ENCODE results near the gene BRD3OS.

BRD3OS gene

DNA sequence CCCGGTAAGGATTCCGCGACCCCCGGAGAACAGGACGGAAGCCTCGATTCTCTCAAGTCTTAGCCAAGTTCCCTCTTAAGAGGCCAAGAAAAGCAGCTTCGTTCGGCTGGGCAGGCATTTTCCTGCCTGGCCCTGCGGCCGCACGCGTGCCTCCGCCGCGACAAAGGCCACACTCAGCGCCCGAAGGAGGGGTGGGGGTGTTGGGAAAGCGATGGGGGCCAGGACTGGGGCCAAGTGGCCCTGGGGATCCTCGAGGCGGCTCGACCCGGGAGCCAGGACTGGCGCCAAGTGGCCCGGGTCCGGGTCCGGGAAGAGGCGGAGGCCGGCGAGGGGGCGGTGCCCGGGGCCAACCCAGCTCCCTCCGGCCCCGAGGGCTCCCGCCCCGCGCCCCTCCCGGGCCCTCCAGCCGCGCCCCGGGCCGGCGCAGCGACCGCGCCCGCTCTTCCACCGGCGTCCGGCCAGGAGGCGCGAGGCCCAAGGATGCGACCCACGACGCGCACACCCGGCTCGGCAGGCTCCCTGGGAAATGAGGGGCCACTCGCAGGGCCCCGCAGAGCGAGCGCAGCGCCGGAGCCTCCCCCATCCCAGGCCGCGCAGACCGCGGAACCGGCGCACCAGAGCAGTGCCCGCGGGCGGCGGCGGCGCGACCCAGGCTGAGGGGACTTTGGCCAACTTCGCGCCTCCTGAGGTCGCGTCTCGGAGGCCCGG, 33.9 kb upstream of the BRD3OS start:
- no peaks in the 10 kb centered on the region for H3K36me3 ChIP-seq (ENCODE audit: control insufficient read depth, insufficient read depth, low read length)
- peaks cover 35% of the 10 kb centered on the region for H3K4me1 ChIP-seq (ENCODE audit: control insufficient read depth, insufficient read depth, low read length)
- H3K9me3 ChIP-seq (ENCODE audit: control insufficient read depth, low read length), result no peaks in the 10 kb centered on the region
- peaks cover 4% of the 10 kb centered on the region for H3K27me3 ChIP-seq (ENCODE audit: control insufficient read depth, insufficient read depth, low read length)
- H3K9ac ChIP-seq (ENCODE audit: low read length), result peak overlapping the region; percentile 57
- no peak overlapping the region for H3K4me3 ChIP-seq (ENCODE audit: low read length)

DNA sequence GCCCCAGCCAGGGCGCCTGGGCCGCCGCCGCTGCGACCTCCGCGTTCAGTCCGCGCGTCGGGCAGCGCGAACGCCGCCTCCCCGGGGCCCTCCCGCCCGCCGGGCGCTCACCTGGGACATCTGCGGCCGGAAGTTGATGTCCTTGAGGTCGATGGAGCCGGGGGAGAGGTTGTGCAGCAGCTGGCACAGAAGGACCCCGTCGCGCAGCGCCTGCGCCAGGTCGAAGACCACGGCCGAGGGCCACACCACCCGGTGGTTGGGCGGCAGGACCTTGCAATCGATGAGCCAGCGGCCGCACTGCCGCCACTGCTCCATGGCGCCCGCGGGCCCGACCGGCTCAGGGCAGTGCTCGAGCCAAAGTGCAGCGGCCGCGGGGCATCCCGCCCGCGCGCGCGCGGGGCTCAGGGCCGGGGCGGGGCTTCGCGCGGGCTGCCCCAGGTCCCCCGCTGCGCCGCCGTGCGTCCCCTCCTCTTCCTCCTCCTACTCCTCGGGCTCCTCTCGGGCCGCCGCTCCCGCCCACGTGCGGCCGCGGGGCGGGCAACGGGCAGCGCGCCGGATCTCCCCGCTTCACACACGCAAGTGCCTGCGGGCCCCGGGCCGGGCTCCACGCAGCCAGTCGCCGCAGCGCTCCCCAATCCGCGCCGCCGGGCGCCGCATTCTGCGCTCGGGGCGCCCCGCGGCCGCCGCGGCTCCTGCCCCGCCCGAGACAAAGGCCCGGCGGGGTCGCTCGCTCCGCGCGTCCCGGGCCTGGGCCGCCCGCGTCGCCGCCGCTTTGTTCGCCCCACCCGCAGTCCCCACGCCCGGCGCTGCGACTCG, 33.1 kb upstream of the BRD3OS start, which contains the start of gene VAV2:
Gene VAV2, minus strand, starts transcription at position 361 of the 816 bp plus-strand sequence. Its CDS starts 46 bp downstream, at position 315.
- no peaks in the 10 kb centered on the region for H3K36me3 ChIP-seq (ENCODE audit: control insufficient read depth, insufficient read depth, low read length)
- H3K4me1 ChIP-seq (ENCODE audit: control insufficient read depth, insufficient read depth, low read length), result peaks cover 35% of the 10 kb centered on the region
- peak within 1 kb of the TSS; percentile 82 for H3K4me3 ChIP-seq (ENCODE audit: low read length)
- H3K9ac ChIP-seq (ENCODE audit: low read length), result peak within 1 kb of the TSS; percentile 76
- H3K9me3 ChIP-seq (ENCODE audit: control insufficient read depth, low read length), result no peaks in the 10 kb centered on the region
- peaks cover 4% of the 10 kb centered on the region for H3K27me3 ChIP-seq (ENCODE audit: control insufficient read depth, insufficient read depth, low read length)

DNA sequence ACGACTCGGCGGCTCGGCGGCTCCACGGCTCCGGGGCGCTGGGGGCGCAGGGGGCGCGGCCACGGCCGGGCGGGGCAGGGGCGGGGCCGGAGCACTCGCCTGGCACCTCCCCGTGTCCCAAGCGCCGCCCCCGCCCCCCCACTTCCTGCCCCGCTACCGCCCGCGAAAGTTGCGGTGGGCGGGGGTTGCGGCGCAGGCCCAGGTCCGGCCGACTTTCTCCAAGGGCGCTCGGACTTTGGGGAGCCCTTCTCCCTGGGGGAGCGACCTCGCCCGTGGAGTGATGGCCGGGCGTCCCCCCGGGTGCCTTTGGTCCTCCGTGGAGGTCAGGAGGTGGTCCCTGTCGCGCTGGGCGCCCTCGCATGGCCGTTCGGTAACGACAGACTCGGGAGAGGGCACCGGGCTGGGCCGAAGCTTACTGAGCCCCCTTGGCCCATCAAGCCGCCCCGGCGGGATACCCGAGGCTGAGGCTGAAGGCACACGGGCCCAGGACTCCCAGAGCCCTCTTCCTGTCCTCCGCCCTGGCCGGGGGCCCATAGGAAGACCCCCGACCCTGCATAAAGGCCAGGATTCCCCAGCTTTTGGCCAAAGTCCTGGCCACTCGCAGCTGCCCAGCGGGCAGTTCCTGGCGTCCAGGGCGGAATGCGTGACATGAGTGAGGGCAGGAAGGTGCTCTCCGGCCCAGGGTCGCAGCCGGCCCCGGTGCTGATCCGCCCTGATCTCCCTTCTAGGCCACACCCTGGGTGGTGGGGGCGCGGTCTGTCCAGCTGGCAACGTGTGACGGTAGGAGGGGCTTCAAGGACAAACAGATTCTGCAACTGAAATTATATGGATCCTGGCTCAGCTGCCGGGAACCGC, 32.3 kb upstream of the BRD3OS start:
- peaks cover 4% of the 10 kb centered on the region for H3K27me3 ChIP-seq (ENCODE audit: control insufficient read depth, insufficient read depth, low read length)
- H3K9ac ChIP-seq (ENCODE audit: low read length), result peak overlapping the region; percentile 76
- H3K9me3 ChIP-seq (ENCODE audit: control insufficient read depth, low read length), result no peaks in the 10 kb centered on the region
- no peaks in the 10 kb centered on the region for H3K36me3 ChIP-seq (ENCODE audit: control insufficient read depth, insufficient read depth, low read length)
- peaks cover 35% of the 10 kb centered on the region for H3K4me1 ChIP-seq (ENCODE audit: control insufficient read depth, insufficient read depth, low read length)
- peak overlapping the region; percentile 82 for H3K4me3 ChIP-seq (ENCODE audit: low read length)

DNA sequence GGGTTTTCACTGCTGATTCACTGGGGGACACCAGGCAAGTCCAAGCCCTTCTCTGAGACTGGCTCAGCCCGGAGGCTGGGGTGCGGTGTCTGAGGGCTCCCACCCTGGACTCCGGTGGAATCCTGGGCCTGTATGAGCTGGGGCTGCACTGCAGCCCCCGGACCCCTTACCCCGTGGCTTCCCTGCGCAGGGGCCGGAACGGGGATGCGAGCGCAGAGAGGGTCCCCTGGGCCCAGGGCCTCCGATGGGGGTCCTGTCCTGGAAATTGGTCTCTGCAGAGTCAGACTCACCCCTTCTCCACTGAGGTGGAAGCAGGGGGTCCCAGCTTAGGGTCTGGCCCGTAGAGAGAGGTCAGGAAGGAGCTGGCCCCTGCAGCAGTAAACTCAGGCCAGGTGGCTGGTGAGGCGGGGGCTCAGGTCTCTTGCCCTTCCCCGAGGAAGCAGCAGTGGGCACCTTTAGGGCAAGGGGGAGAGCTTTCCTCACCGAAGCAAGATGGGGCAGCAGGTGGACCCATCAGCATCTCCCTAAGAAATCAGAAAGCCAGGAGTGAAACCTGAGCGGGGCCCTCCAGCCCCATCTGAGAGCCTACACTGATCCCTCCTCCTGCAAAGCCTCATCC, 31.5 kb upstream of the BRD3OS start:
- no peaks in the 10 kb centered on the region for H3K9me3 ChIP-seq (ENCODE audit: control insufficient read depth, low read length)
- H3K4me3 ChIP-seq (ENCODE audit: low read length), result no peak overlapping the region
- peaks cover 4% of the 10 kb centered on the region for H3K27me3 ChIP-seq (ENCODE audit: control insufficient read depth, insufficient read depth, low read length)
- peaks cover 35% of the 10 kb centered on the region for H3K4me1 ChIP-seq (ENCODE audit: control insufficient read depth, insufficient read depth, low read length)
- peak overlapping the region; percentile 76 for H3K9ac ChIP-seq (ENCODE audit: low read length)
- no peaks in the 10 kb centered on the region for H3K36me3 ChIP-seq (ENCODE audit: control insufficient read depth, insufficient read depth, low read length)

DNA sequence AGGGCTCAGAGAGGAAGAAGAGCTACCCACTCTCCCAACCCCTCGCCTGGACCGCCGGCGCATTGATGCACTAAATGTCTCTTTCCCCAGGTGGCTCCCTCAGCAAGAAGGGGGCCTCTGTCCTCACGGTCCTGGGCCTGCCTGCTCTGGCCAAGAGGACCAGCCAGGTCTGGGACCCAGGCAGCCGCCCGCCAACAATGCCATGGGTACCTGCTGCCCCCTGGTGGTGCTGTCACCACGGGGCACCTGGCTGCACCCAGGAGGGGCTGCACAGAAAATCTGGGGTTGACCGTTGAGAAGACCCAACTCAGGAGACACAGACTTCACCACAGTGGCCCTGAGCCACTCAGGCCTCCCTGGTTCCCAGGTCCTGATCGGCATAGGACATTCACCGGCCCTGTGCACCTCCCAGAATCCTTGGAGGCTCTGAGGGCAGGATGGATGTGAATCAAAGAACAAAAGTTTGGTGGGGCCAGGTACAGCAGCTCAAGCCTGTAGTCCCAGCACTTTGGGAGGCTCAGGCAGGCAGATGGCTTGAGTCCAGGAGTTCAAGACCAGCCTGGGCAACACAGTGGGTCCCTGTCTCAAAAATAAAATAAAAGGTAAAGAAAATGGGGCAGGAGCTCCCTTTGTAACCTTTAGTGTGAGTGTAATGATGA, 30.8 kb upstream of the BRD3OS start:
- no peaks in the 10 kb centered on the region for H3K9me3 ChIP-seq (ENCODE audit: control insufficient read depth, low read length)
- H3K27me3 ChIP-seq (ENCODE audit: control insufficient read depth, insufficient read depth, low read length), result peaks cover 4% of the 10 kb centered on the region
- no peaks in the 10 kb centered on the region for H3K36me3 ChIP-seq (ENCODE audit: control insufficient read depth, insufficient read depth, low read length)
- no peak overlapping the region for H3K9ac ChIP-seq (ENCODE audit: low read length)
- H3K4me3 ChIP-seq (ENCODE audit: low read length), result no peak overlapping the region
- peaks cover 34% of the 10 kb centered on the region for H3K4me1 ChIP-seq (ENCODE audit: control insufficient read depth, insufficient read depth, low read length)

DNA sequence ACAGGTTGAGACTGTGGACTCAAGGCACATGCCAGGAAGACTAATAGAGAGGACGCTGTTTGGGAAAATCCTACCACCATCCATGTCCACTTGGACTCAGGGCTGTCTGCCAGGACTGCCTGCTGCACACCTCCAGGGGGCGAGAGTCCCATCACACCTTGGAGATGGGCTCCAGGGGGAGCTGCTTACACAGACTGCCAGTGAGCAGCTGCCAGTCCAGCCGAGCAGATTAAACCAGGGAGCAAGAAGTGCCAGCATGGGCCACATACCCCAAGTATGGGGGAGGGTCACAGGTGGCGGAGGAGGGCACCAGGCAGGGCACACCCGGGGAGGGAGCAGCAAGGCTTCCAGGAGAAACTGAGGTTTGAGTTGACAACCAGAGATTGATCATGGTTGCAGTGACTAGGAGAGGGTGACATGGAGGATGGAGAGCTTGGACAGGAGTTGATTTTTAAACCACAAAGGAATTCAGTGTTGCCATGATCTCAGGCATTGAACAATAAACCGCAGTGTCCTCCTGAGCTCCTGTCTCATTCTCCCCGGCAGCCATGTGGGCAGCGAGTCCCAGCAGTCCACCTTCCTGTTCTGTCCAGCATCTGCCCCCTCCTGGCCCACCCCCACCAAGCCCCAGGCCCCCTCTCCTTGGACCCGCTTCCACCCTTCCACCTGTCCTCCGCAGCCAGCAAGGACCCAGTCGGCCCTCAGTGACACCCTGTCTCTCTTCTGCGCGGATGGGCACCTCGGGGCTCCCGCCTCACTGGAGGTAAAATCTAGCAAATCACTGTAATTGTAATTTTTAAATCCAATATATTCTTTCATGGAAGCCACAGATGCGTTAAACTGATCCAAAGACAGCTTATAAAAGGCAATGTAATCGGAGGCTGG, 30.0 kb upstream of the BRD3OS start:
- Histone ChIP-seq H3K36me3 (ENCODE audit: control insufficient read depth, insufficient read depth, low read length) (no peaks in the 10 kb centered on the region), H3K27me3 (ENCODE audit: control insufficient read depth, insufficient read depth, low read length) (peaks cover 4% of the 10 kb centered on the region), H3K9me3 (ENCODE audit: control insufficient read depth, low read length) (no peaks in the 10 kb centered on the region), H3K9ac (ENCODE audit: low read length) (no peak overlapping the region), H3K4me1 (ENCODE audit: control insufficient read depth, insufficient read depth, low read length) (peaks cover 27% of the 10 kb centered on the region), H3K4me3 (ENCODE audit: low read length) (no peak overlapping the region)

DNA sequence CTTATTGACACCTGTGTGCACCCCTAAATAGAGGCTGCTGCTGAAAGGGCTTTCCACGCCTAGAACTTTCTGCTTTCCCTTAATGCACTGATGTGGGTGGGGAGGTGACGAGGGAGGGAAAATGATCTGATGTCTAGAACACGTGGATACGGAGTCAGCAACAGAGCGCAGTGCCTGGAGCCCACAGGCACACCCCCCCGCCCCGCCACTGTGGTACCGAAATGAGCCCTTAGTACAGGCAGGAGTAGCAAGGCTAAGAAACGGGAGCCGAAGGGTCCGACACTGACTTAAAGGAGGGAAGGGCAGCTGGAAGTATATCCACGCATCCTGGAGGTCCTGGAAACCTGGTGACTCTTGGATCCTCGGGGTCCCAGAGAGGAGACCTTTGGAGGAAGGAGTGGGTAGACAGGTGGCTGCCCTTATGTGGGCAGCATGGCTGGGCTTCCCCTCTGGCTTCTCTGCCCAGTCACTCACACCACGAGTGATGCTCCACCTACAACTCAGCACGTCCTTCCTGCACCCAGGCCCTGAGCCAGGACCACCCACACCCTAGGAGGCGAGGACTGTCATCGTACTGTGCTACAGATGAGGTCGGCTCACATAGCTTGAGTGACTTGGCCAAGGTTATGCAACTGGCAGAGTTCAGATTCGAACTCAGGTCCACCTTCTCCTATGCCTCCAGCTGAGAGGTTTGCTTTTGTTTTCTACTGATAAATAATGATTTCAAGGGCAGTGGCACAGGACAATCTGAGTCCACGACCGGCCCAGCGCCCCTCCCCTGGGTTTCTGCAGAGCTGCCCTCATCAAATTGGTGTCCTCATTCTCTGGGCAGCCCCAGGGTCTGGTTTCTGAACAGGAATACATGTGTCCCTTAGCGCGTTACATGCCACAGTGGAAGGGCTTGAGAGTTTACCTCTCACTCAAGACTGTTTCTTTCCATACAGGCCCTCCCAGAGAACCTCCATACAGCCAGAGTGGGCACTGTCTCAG, 28.5 kb upstream of the BRD3OS start:
- no peaks in the 10 kb centered on the region for H3K9me3 ChIP-seq (ENCODE audit: control insufficient read depth, low read length)
- H3K27me3 ChIP-seq (ENCODE audit: control insufficient read depth, insufficient read depth, low read length), result peaks cover 5% of the 10 kb centered on the region
- peaks cover 17% of the 10 kb centered on the region for H3K4me1 ChIP-seq (ENCODE audit: control insufficient read depth, insufficient read depth, low read length)
- H3K4me3 ChIP-seq (ENCODE audit: low read length), result no peak overlapping the region
- no peak overlapping the region for H3K9ac ChIP-seq (ENCODE audit: low read length)
- no peaks in the 10 kb centered on the region for H3K36me3 ChIP-seq (ENCODE audit: control insufficient read depth, insufficient read depth, low read length)

DNA sequence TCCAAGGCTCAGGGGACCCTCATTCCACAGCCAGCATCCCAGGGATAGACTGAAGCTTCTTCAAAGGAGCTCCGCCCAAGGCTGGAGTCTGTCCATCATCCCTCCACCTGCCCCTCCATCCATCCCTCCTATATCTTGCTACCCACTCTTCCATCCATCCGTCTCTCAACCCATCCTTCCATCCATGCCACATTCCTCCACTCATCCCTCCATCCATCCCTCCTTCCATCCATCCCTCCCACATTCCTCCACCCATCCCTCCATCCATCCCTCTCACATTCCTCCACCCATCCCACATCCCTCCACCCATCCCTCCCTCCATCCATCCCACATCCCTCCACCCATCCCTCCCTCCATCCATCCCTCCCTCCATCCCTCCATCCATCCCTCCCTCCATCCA, 27.7 kb upstream of the BRD3OS start:
- Histone ChIP-seq H3K27me3 (ENCODE audit: control insufficient read depth, insufficient read depth, low read length) (peaks cover 5% of the 10 kb centered on the region), H3K9ac (ENCODE audit: low read length) (no peak overlapping the region)

DNA sequence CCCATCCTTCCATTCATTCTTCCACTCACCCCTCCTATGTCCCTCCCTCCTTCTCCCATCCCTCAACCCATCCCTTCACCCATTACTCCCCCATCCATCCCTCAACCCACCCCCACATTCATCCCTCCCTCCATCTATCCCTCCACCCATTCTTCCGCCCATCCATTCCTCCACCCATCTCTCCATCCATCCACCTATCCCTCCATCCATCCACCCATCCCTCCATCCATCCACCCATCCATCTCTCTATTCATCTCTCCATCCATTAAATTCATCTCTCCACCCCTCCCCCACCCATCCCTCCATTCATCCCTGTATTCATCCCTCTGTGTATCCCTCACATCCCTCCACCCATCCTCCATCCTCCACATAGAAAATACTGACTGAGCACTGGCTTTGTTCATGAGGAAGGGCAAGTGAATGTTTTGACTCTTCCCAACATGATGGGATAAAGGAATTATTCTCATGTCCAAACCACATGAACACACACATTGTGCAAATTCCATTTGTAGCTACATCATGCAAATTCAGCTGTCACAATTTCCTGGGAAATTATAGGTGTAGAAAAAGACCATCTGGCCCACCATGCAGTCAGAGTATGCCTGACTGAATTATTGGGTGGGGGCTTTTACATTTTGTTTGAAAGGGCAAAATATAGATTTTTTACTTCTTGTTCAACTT, 26.2 kb upstream of the BRD3OS start:
- no peak overlapping the region for H3K9ac ChIP-seq (ENCODE audit: low read length)

More for the DNA sequence above, 27.7 kb upstream of the BRD3OS start:
- H3K36me3 ChIP-seq (ENCODE audit: control insufficient read depth, insufficient read depth, low read length), result no peaks in the 10 kb centered on the region
- H3K4me3 ChIP-seq (ENCODE audit: low read length), result no peak overlapping the region
- H3K9me3 ChIP-seq (ENCODE audit: control insufficient read depth, low read length), result no peaks in the 10 kb centered on the region
- peaks cover 17% of the 10 kb centered on the region for H3K4me1 ChIP-seq (ENCODE audit: control insufficient read depth, insufficient read depth, low read length)

More for the DNA sequence above, 26.2 kb upstream of the BRD3OS start:
- no peak overlapping the region for H3K4me3 ChIP-seq (ENCODE audit: low read length)
- H3K27me3 ChIP-seq (ENCODE audit: control insufficient read depth, insufficient read depth, low read length), result peaks cover 5% of the 10 kb centered on the region
- H3K36me3 ChIP-seq (ENCODE audit: control insufficient read depth, insufficient read depth, low read length), result no peaks in the 10 kb centered on the region
- peaks cover 6% of the 10 kb centered on the region for H3K4me1 ChIP-seq (ENCODE audit: control insufficient read depth, insufficient read depth, low read length)
- no peaks in the 10 kb centered on the region for H3K9me3 ChIP-seq (ENCODE audit: control insufficient read depth, low read length)
